ENCODE measurements around the gene PCYOX1L.

DNA sequence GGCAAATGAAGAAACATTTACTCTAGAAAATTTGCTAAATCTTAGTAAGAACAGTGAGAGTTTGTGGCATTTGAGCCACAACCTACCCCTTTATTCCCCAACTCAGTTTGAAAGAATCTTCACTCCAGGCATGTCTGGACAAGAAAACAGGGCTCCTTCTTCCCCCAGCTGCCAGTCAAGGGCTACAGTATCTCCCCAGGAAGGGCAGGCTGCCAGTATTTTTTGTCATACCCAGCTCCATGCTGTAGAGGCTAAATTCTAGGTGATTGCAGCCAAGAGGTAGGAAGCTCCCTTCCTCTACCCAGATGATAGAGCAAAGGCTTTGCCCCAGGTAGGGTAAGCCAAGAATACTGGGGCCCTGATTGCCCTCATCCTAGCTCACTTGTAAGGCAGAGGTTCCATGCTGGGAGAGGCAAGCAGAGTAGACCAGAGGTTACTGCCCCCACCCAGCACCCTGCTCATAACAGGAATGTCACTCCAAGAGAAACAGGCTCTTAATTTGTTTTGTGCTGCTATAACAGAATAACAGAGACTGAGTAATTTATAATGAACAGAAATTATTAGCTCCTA lies 32.6 kb upstream of the PCYOX1L start:
- TF ChIP-seq FOXM1 (IDR thresholded peaks at IDR 0.05; ENCODE audit: borderline replicate concordance, low read depth) (no peak), RAD21 (IDR thresholded peaks at IDR 0.05; ENCODE audit: low read depth) (no peak), CREB1 (IDR thresholded peaks at IDR 0.05; ENCODE audit: low read depth) (no peak), EP300 (IDR thresholded peaks at IDR 0.05; ENCODE audit: borderline replicate concordance) (no peak), NFIC (IDR thresholded peaks at IDR 0.05) (no peak), YY1 (IDR thresholded peaks at IDR 0.05; ENCODE audit: low read depth) (no peak), EGR1 (IDR thresholded peaks at IDR 0.05) (no peak), TEAD4 (IDR thresholded peaks at IDR 0.05) (no peak), CEBPB (IDR thresholded peaks at IDR 0.05) (no peak), USF1 (IDR thresholded peaks at IDR 0.05) (no peak), TCF12 (IDR thresholded peaks at IDR 0.05; ENCODE audit: low read depth) (no peak)
- TF ChIP-seq, protein P1, sequence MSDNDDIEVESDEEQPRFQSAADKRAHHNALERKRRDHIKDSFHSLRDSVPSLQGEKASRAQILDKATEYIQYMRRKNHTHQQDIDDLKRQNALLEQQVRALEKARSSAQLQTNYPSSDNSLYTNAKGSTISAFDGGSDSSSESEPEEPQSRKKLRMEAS (IDR thresholded peaks at IDR 0.05), result no peak
- TF ChIP-seq, protein P2, sequence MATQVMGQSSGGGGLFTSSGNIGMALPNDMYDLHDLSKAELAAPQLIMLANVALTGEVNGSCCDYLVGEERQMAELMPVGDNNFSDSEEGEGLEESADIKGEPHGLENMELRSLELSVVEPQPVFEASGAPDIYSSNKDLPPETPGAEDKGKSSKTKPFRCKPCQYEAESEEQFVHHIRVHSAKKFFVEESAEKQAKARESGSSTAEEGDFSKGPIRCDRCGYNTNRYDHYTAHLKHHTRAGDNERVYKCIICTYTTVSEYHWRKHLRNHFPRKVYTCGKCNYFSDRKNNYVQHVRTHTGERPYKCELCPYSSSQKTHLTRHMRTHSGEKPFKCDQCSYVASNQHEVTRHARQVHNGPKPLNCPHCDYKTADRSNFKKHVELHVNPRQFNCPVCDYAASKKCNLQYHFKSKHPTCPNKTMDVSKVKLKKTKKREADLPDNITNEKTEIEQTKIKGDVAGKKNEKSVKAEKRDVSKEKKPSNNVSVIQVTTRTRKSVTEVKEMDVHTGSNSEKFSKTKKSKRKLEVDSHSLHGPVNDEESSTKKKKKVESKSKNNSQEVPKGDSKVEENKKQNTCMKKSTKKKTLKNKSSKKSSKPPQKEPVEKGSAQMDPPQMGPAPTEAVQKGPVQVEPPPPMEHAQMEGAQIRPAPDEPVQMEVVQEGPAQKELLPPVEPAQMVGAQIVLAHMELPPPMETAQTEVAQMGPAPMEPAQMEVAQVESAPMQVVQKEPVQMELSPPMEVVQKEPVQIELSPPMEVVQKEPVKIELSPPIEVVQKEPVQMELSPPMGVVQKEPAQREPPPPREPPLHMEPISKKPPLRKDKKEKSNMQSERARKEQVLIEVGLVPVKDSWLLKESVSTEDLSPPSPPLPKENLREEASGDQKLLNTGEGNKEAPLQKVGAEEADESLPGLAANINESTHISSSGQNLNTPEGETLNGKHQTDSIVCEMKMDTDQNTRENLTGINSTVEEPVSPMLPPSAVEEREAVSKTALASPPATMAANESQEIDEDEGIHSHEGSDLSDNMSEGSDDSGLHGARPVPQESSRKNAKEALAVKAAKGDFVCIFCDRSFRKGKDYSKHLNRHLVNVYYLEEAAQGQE (IDR thresholded peaks at IDR 0.05; ENCODE audit: low read depth), result no peak
